Measurements from ENCODE around the gene CCNY. TPM values are rescaled to one million over a fixed set of nuclear protein-coding genes. Genes with fewer than 3 reads are reported as not detected.

Gene CCNY
- total and polyA plus RNA-seq, 2 of the 4 experiments (the other 2 are of a cell fraction): 38.0 to 131 TPM

GRCh38 chr10:35516102-35516670 lies 179.9 kb downstream of the CCNY start:
- in situ Hi-C loops (cut with MboI; ENCODE audit: low sequenced_read_pairs) (no loop called here), intact Hi-C loops (cut with micrococcal nuclease) (loop anchor here (10.0 kb wide), 1 partner anchor 91 kb away; no protein-coding TSS in a partner anchor), dilution Hi-C loops (cut with HindIII; ENCODE audit: low sequenced_read_pairs, unreplicated experiment) (no loop called here)
- Histone ChIP-seq H2AFZ (replicated peaks; ENCODE audit: low read length, poor library complexity) (no peak overlapping the region), H4K91ac (ENCODE audit: insufficient read depth, low read depth, low read length) (no peak overlapping the region), H3K56ac (ENCODE audit: extremely low read depth, insufficient read depth, low read length) (no peak overlapping the region), H3K9me3 (ENCODE audit: control insufficient read depth, insufficient read depth, low read length) (no peaks in the 10 kb centered on the region), H4K8ac (ENCODE audit: low read depth in 2 of 2, low read length in 2 of 2) (no peak overlapping the region), H2BK20ac (ENCODE audit: low read depth, low read length) (no peak overlapping the region), H4K20me1 (ENCODE audit: insufficient read depth, low read length) (peaks cover 5% of the 10 kb centered on the region), H2AK9ac (replicated peaks; ENCODE audit: low read depth, low read length, poor library complexity) (no peak overlapping the region), H3K14ac (replicated peaks; ENCODE audit: low read depth, low read length) (peak overlapping the region; percentile 25; the same call in 1 of the 2 replicates), H3K4me2 (ENCODE audit: low read depth, low read length) (no peak overlapping the region), H2BK15ac (ENCODE audit: low read depth, low read length) (no peak overlapping the region), H3K23ac (ENCODE audit: low read depth, low read length) (peak overlapping the region; percentile 38; the same call in 1 of the 2 replicates), H2AK5ac (ENCODE audit: low read depth, low read length) (no peak overlapping the region), H3K27me3 (ENCODE audit: control insufficient read depth, insufficient read depth, low read length) (no peaks in the 10 kb centered on the region), H3K4me3 (ENCODE audit: insufficient read depth, low read depth, low read length) (no peak overlapping the region), H3K18ac (ENCODE audit: low read depth, low read length) (no peak overlapping the region), H2BK120ac (ENCODE audit: low read depth, low read length) (no peak overlapping the region), H3K9me1 (ENCODE audit: insufficient read depth, low read length) (peaks cover 21% of the 10 kb centered on the region), H3K36me3 (ENCODE audit: control insufficient read depth, insufficient read depth, low read length) (peaks cover 6% of the 10 kb centered on the region), H3K4me1 (ENCODE audit: control insufficient read depth, insufficient read depth, low read length) (peaks cover 6% of the 10 kb centered on the region), H2BK5ac (ENCODE audit: low read depth, low read length, poor library complexity, severe bottlenecking) (no peak overlapping the region), H4K5ac (ENCODE audit: low read depth, low read length) (no peak overlapping the region), H3K4ac (ENCODE audit: low read depth, low read length) (no peak overlapping the region), H3K9ac (ENCODE audit: low read depth, low read length) (no peak overlapping the region), H3K79me1 (ENCODE audit: low read depth in 1 of 2, low read length in 2 of 2) (peaks cover 35 to 67% of the 10 kb centered on the region in 2 experiments), H3K27ac (ENCODE audit: insufficient read depth, low read length) (no peak overlapping the region)
- TF ChIP-seq, protein P1, sequence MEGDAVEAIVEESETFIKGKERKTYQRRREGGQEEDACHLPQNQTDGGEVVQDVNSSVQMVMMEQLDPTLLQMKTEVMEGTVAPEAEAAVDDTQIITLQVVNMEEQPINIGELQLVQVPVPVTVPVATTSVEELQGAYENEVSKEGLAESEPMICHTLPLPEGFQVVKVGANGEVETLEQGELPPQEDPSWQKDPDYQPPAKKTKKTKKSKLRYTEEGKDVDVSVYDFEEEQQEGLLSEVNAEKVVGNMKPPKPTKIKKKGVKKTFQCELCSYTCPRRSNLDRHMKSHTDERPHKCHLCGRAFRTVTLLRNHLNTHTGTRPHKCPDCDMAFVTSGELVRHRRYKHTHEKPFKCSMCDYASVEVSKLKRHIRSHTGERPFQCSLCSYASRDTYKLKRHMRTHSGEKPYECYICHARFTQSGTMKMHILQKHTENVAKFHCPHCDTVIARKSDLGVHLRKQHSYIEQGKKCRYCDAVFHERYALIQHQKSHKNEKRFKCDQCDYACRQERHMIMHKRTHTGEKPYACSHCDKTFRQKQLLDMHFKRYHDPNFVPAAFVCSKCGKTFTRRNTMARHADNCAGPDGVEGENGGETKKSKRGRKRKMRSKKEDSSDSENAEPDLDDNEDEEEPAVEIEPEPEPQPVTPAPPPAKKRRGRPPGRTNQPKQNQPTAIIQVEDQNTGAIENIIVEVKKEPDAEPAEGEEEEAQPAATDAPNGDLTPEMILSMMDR (conservative IDR thresholded peaks at IDR 0.05; ENCODE audit: low read depth, low read length): no peak
- TF ChIP-seq RAD21 (IDR thresholded peaks at IDR 0.05; ENCODE audit: low read length): no peak
- TF ChIP-seq RFX5 (IDR thresholded peaks at IDR 0.05; ENCODE audit: low read depth, low read length): no peak
- TF ChIP-seq SMC3 (IDR thresholded peaks at IDR 0.05; ENCODE audit: low read depth, low read length): no peak
- no peak for TF ChIP-seq CHD1 (IDR thresholded peaks at IDR 0.05; ENCODE audit: low read depth, low read length)
- no peak for TF ChIP-seq MXI1 (IDR thresholded peaks at IDR 0.05; ENCODE audit: borderline replicate concordance, low read depth, low read length)
- no peak for TF ChIP-seq MAFK (IDR thresholded peaks at IDR 0.05; ENCODE audit: low read depth, low read length)
- no peak for TF ChIP-seq USF2 (IDR thresholded peaks at IDR 0.05; ENCODE audit: low read depth, low read length)
- no peak for TF ChIP-seq NFE2L2 (IDR thresholded peaks at IDR 0.05; ENCODE audit: low read depth, low read length)
- no peak for TF ChIP-seq RCOR1 (IDR thresholded peaks at IDR 0.05; ENCODE audit: insufficient replicate concordance, low read length)
- no peak for TF ChIP-seq MAZ (IDR thresholded peaks at IDR 0.05; ENCODE audit: borderline replicate concordance, low read depth, low read length)
- no TSS peak for BruUV-seq (replicated peaks)
- ChIA-PET POLR2A (ENCODE audit: unreplicated experiment) (no interaction called here), CTCF (no interaction called here)
- peak; percentile 7 for DNase-seq
- ATAC-seq (ENCODE audit: low read depth): no peak
- no CpG with 5 or more reads among the region's 2 CpGs for WGBS, 2 experiments (ENCODE audit: extremely low coverage in 2 of 2, insufficient read length in 1 of 2)
